ENCODE measurements around the gene TMEM43.
A peak's percentile ranks its signal among the peaks of the same experiment; 100 is the strongest.

The TMEM43 gene

GRCh38 chr3:14122301-14122700 is 2.6 kb upstream of the TMEM43 start:
- no peak for DNase-seq

GRCh38 chr3:14123308-14124222 is 1.3 kb upstream of the TMEM43 start:
- no peak for DNase-seq

GRCh38 chr3:14124223-14124614 is 633 bp upstream of the TMEM43 start:
- DNase-seq: peak; percentile 72 to 77 (median 74)

- peak; percentile 83 to 90 (median 84) for DNase-seq
Observed at GRCh38 chr3:14125193-14126016, 553 bp downstream of the TMEM43 start.

GRCh38 chr3:14126017-14126886 is 1.4 kb downstream of the TMEM43 start:
- DNase-seq: peak in 2 of 3 donors; percentile 20 to 49

- DNase-seq: peak; percentile 48 to 73 (median 53)
Observed at GRCh38 chr3:14126887-14127505, 2.1 kb downstream of the TMEM43 start.

GRCh38 chr3:14127516-14128161 is 2.8 kb downstream of the TMEM43 start:
- DNase-seq: no peak

- DNase-seq: no peak
Observed at GRCh38 chr3:14128724-14129123, 3.9 kb downstream of the TMEM43 start.

GRCh38 chr3:14129296-14129695 is 4.4 kb downstream of the TMEM43 start:
- no peak for DNase-seq

GRCh38 chr3:14130230-14130629 is 5.4 kb downstream of the TMEM43 start:
- no peak for DNase-seq

GRCh38 chr3:14130707-14131106 is 5.9 kb downstream of the TMEM43 start:
- DNase-seq: no peak

GRCh38 chr3:14131134-14131533 is 6.3 kb downstream of the TMEM43 start:
- no peak for DNase-seq

GRCh38 chr3:14132120-14132519 is 7.3 kb downstream of the TMEM43 start:
- no peak for DNase-seq

GRCh38 chr3:14132689-14133088 is 7.8 kb downstream of the TMEM43 start:
- DNase-seq: no peak

GRCh38 chr3:14133188-14133800 is 8.4 kb downstream of the TMEM43 start:
- no peak for DNase-seq

GRCh38 chr3:14133876-14134275 is 9.0 kb downstream of the TMEM43 start:
- no peak for DNase-seq

GRCh38 chr3:14134291-14134690 is 9.4 kb downstream of the TMEM43 start:
- DNase-seq: no peak

- no peak for DNase-seq
Observed at GRCh38 chr3:14135581-14135980, 10.7 kb downstream of the TMEM43 start.

GRCh38 chr3:14137004-14137403 is 12.2 kb downstream of the TMEM43 start:
- no peak for DNase-seq

GRCh38 chr3:14137445-14137844 is 12.6 kb downstream of the TMEM43 start:
- DNase-seq: peak; percentile 55 to 65 (median 59)

Measured in suppressor macrophage treated with lipopolysaccharide for 1 hour (primary cell).